ENCODE measurements around the gene ZNF500. TPM values are rescaled to one million over a fixed set of nuclear protein-coding genes. Genes with fewer than 3 reads are reported as not detected.
"Not testable (repeated sequence)": the region's sequence is repeated elsewhere in the genome, so short reads cannot be mapped to it uniquely, and the experiment has no call there.

The ZNF500 gene
- total RNA-seq, 4 donors from 2014 or later: 4.5 to 9.7 (median 8.4) TPM

- intact Hi-C loops (cut with DNase I): no loop called here
These were observed 20.1 kb upstream of the ZNF500 start for GRCh38 chr16:4787068-4787467.

GRCh38 chr16:4785758-4786433, 18.9 kb upstream of the ZNF500 start:
- TF ChIP-seq CTCF (IDR thresholded peaks at IDR 0.05) (no peak), POLR2A (IDR thresholded peaks at IDR 0.05) (no peak)

More at GRCh38 chr16:4787068-4787467, 20.1 kb upstream of the ZNF500 start:
- no peak for DNase-seq
- WGBS, 2 donors: 69 to 74% methylated on average over 6 of the region's 8 CpGs
- Histone ChIP-seq H3K27me3 (no peaks in the 10 kb centered on the region), H3K9me3 (no peaks in the 10 kb centered on the region), H3K27ac (no peak overlapping the region), H3K4me1 (peaks cover 0 to 14% (median 4%) of the 10 kb centered on the region in 3 donors), H3K36me3 (no peaks in the 10 kb centered on the region), H3K4me3 (no peak overlapping the region)
- TF ChIP-seq POLR2A (IDR thresholded peaks at IDR 0.05) (no peak), CTCF (IDR thresholded peaks at IDR 0.05) (no peak)

GRCh38 chr16:4784444-4784987, 17.6 kb upstream of the ZNF500 start:
- peaks cover 0 to 14% (median 4%) of the 10 kb centered on the region in 3 donors for H3K4me1 ChIP-seq
- H3K36me3 ChIP-seq; H3K4me3 ChIP-seq; DNase-seq; H3K27me3 ChIP-seq; H3K27ac ChIP-seq; H3K9me3 ChIP-seq; intact Hi-C loops (cut with DNase I): not testable (repeated sequence)
- WGBS, 2 donors: 78 to 96% methylated on average over 6 to 14 of the region's 14 CpGs

More at GRCh38 chr16:4785758-4786433, 18.9 kb upstream of the ZNF500 start:
- H3K36me3 ChIP-seq: no peaks in the 10 kb centered on the region
- intact Hi-C loops (cut with DNase I): no loop called here
- H3K27me3 ChIP-seq: no peaks in the 10 kb centered on the region
- no peaks in the 10 kb centered on the region for H3K9me3 ChIP-seq
- 81 to 86% methylated on average over 22 to 23 of the region's 23 CpGs for WGBS, 2 donors
- no peak overlapping the region for H3K27ac ChIP-seq
- DNase-seq: no peak
- peaks cover 0 to 14% (median 4%) of the 10 kb centered on the region in 3 donors for H3K4me1 ChIP-seq
- no peak overlapping the region for H3K4me3 ChIP-seq

- H3K4me1 ChIP-seq: peaks cover 0 to 14% (median 4%) of the 10 kb centered on the region in 3 donors
- TF ChIP-seq CTCF (IDR thresholded peaks at IDR 0.05): no peak
- TF ChIP-seq POLR2A (IDR thresholded peaks at IDR 0.05): no peak
- H3K27me3 ChIP-seq: no peaks in the 10 kb centered on the region
- no peaks in the 10 kb centered on the region for H3K36me3 ChIP-seq
- H3K4me3 ChIP-seq: no peak overlapping the region
- intact Hi-C loops (cut with DNase I): no loop called here
- no peak overlapping the region for H3K27ac ChIP-seq
- no peak for DNase-seq
- 50 to 80% methylated on average over 1 to 3 of the region's 16 CpGs for WGBS, 2 donors
- no peaks in the 10 kb centered on the region for H3K9me3 ChIP-seq
These were observed 17.0 kb upstream of the ZNF500 start for GRCh38 chr16:4783951-4784336.

GRCh38 chr16:4783251-4783950, 16.4 kb upstream of the ZNF500 start:
- Histone ChIP-seq H3K4me1 (peaks cover 0 to 14% (median 4%) of the 10 kb centered on the region in 3 donors), H3K4me3 (no peak overlapping the region), H3K27ac (no peak overlapping the region), H3K9me3 (no peaks in the 10 kb centered on the region), H3K27me3 (no peaks in the 10 kb centered on the region), H3K36me3 (no peaks in the 10 kb centered on the region)
- TF ChIP-seq CTCF (IDR thresholded peaks at IDR 0.05): no peak
- no peak for TF ChIP-seq POLR2A (IDR thresholded peaks at IDR 0.05)
- DNase-seq: no peak
- intact Hi-C loops (cut with DNase I): no loop called here
- 83 to 86% methylated on average over 14 of the region's 25 CpGs for WGBS, 2 donors
